WTC11 (cell line): Measurements from ENCODE around the gene UBR4. TPM values are rescaled to one million over a fixed set of nuclear protein-coding genes. Genes with fewer than 3 reads are reported as not detected.

Experiments used
- ATAC-seq: fragments of 200-7000 bp; cut with Tn5 transposase; 2 replicates; pipeline ENCODE4 v1.10.0; 2021; ENCODE audit warnings: mild to moderate bottlenecking, moderate library complexity
- CTCF ChIA-PET: fragments of 300-600 bp; sonication (Branson Sonifier 250); formaldehyde crosslinking; loops from one replicate; lab custom pipeline; 2021; ENCODE audit warnings: antibody characterized with exemption; lab: Charles Lee
- POLR2A ChIA-PET: fragments of 350-600 bp; sonication (Branson Sonifier 250); formaldehyde crosslinking; loops from one replicate; lab custom pipeline; 2021; ENCODE audit warnings: antibody characterized with exemption; lab: Charles Lee
- DNase-seq: peaks from one replicate; pipeline ENCODE4 v3.0.0; 2021; ENCODE audit warnings: low spot score
- H3K27ac Mint-ChIP-seq: 2 replicates; pipeline ENCODE4 v1.8.0; 2021; ENCODE audit warnings: mixed read lengths
- H3K27me3 Mint-ChIP-seq: 2 replicates; pipeline ENCODE4 v1.8.0; 2021; ENCODE audit warnings: low read depth, mild to moderate bottlenecking, moderate library complexity, mixed read lengths
- H3K36me3 Mint-ChIP-seq: 2 replicates; pipeline ENCODE4 v1.8.0; 2021; ENCODE audit warnings: mixed read lengths
- H3K4me1 Mint-ChIP-seq: 2 replicates; pipeline ENCODE4 v1.8.0; 2022; ENCODE audit warnings: mixed read lengths
- H3K4me3 Mint-ChIP-seq: 2 replicates; pipeline ENCODE4 v1.8.0; 2021; ENCODE audit warnings: mild to moderate bottlenecking, moderate library complexity, mixed read lengths
- H3K9me3 Mint-ChIP-seq: 2 replicates; pipeline ENCODE4 v1.8.0; 2021; ENCODE audit warnings: mixed read lengths
- ATF1 ChIP-seq: sonication (generic); formaldehyde crosslinking; IDR thresholded peaks from 2 replicates; pipeline ENCODE4 v1.8.1; 2023; ENCODE audit warnings: mild to moderate bottlenecking, moderate library complexity, missing genetic modification reagents
- CBFB ChIP-seq: sonication (generic); formaldehyde crosslinking; IDR thresholded peaks from 2 replicates; pipeline ENCODE4 v1.8.1; 2022; ENCODE audit warnings: mild to moderate bottlenecking, low read depth, missing genetic modification reagents
- CREM ChIP-seq: sonication (generic); formaldehyde crosslinking; IDR thresholded peaks from 2 replicates; pipeline ENCODE4 v1.8.1; 2022; ENCODE audit warnings: mild to moderate bottlenecking, missing genetic modification reagents, moderate library complexity
- ESRRA ChIP-seq: sonication (generic); formaldehyde crosslinking; IDR thresholded peaks from 2 replicates; pipeline ENCODE4 v1.8.1; 2022; ENCODE audit warnings: mild to moderate bottlenecking, missing genetic modification reagents, borderline replicate concordance
- GRHL2 ChIP-seq: fragments of 250-450 bp; sonication (Bioruptor Pico); IDR thresholded peaks from 2 replicates; pipeline ENCODE4 v1.8.0; 2022; ENCODE audit warnings: mild to moderate bottlenecking, moderate library complexity; ENCODE audit not compliant: insufficient replicate concordance, severe bottlenecking
- GTF2I ChIP-seq: fragments of 250-450 bp; sonication (Bioruptor Pico); conservative IDR thresholded peaks from 2 replicates; pipeline ENCODE4 v1.4.0; 2021; ENCODE audit warnings: mild to moderate bottlenecking
- JAZF1 ChIP-seq: fragments of 250-450 bp; sonication (Bioruptor Pico); IDR thresholded peaks from 2 replicates; pipeline ENCODE4 v1.9.0; 2021; ENCODE audit warnings: moderate library complexity, mild to moderate bottlenecking, inconsistent platforms
- MXD4 ChIP-seq: fragments of 250-450 bp; sonication (Bioruptor Pico); IDR thresholded peaks from 2 replicates; pipeline ENCODE4 v1.8.0; 2021; ENCODE audit warnings: mild to moderate bottlenecking, moderate library complexity, borderline replicate concordance
- MYBL2 ChIP-seq: sonication (generic); formaldehyde crosslinking; IDR thresholded peaks from 2 replicates; pipeline ENCODE4 v1.8.1; 2023; ENCODE audit warnings: mild to moderate bottlenecking, moderate library complexity, missing genetic modification reagents
- NFE2L1 ChIP-seq: sonication (generic); formaldehyde crosslinking; IDR thresholded peaks from 2 replicates; pipeline ENCODE4 v1.8.1; 2023; ENCODE audit warnings: missing genetic modification reagents
- RELA ChIP-seq: sonication (generic); formaldehyde crosslinking; IDR thresholded peaks from 2 replicates; pipeline ENCODE4 v1.8.1; 2022; ENCODE audit warnings: missing genetic modification reagents, mild to moderate bottlenecking, borderline replicate concordance
- TCF7 ChIP-seq: sonication (generic); formaldehyde crosslinking; IDR thresholded peaks from 2 replicates; pipeline ENCODE4 v1.8.0; 2022; ENCODE audit warnings: mild to moderate bottlenecking, low read depth, missing genetic modification reagents, moderate library complexity
- ZNF396 ChIP-seq: fragments of 250-450 bp; sonication (Bioruptor Pico); IDR thresholded peaks from 2 replicates; pipeline ENCODE4 v1.8.0; 2021; ENCODE audit warnings: mild to moderate bottlenecking, moderate library complexity, borderline replicate concordance
- ZNF416 ChIP-seq: fragments of 250-450 bp; sonication (Bioruptor Pico); IDR thresholded peaks from 2 replicates; pipeline ENCODE4 v1.9.0; 2021; ENCODE audit warnings: mild to moderate bottlenecking, inconsistent platforms
- total RNA-seq: library from RNA; stranded (reverse); gene quantifications from 3 replicates; pipeline ENCODE4 v1.2.3, GENCODE V29; 2021
- TF ChIP-seq, protein P1 (sequence below): fragments of 250-450 bp; sonication (Bioruptor Pico); IDR thresholded peaks from 2 replicates; pipeline ENCODE4 v2.1.2; 2022; ENCODE audit warnings: mild to moderate bottlenecking, moderate library complexity
- TF ChIP-seq, protein P2 (sequence below): fragments of 250-450 bp; sonication (Bioruptor Pico); conservative IDR thresholded peaks from 2 replicates; pipeline ENCODE4 v1.9.0; 2021; ENCODE audit warnings: mild to moderate bottlenecking
- TF ChIP-seq, protein P3 (sequence below): fragments of 250-450 bp; sonication (Bioruptor Pico); IDR thresholded peaks from 2 replicates; pipeline ENCODE4 v1.9.0; 2021; ENCODE audit warnings: moderate library complexity, mild to moderate bottlenecking, inconsistent platforms, borderline replicate concordance
- TF ChIP-seq, protein P4 (sequence below): sonication (generic); formaldehyde crosslinking; IDR thresholded peaks from 2 replicates; pipeline ENCODE4 v1.8.1; 2023; ENCODE audit warnings: mild to moderate bottlenecking, missing genetic modification reagents, borderline replicate concordance
- TF ChIP-seq, protein P5 (sequence below): sonication (generic); formaldehyde crosslinking; IDR thresholded peaks from 2 replicates; pipeline ENCODE4 v1.8.1; 2023; ENCODE audit warnings: mild to moderate bottlenecking, missing genetic modification reagents, moderate library complexity
- TF ChIP-seq, protein P6 (sequence below): sonication (generic); formaldehyde crosslinking; IDR thresholded peaks from 2 replicates; pipeline ENCODE4 v1.8.1; 2023; ENCODE audit warnings: mild to moderate bottlenecking, missing genetic modification reagents, moderate library complexity

UBR4 gene
- total RNA-seq, 1 experiment from 2014 or later: 179 TPM

DNA sequence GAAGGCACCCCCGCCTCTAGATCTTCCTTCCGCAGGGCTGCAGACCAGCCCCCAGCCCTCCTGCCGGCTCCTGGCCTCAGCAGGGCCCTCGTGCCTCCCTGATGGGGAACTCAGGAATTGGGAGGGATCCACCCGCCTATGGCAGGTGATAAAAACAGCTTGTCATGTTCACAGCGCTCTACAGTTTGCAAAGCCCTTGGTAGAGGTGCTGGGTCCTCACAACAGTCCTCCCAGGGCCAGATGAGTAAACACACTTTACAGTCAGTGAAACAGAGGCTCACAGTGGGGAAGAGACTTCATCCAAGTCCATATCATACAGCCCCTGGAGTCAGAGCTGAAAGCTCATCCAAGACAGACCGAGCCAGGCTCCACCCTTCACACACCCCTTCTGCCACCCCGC is 156.6 kb downstream of the UBR4 start:
- H3K4me3 Mint-ChIP-seq: no peak overlapping the region
- ChIA-PET POLR2A (interaction anchor here (1.2 kb wide), 1 partner anchor 97 kb away, joined by 3 read pairs; the partner anchor contains the start of gene IFFO2), CTCF (interaction anchor here (0.6 to 3.2 kb wide), 7 partner anchors 10 to 169 kb away, joined by 3 to 24 read pairs (median 6); no protein-coding TSS in a partner anchor)
- no peaks in the 10 kb centered on the region for H3K9me3 Mint-ChIP-seq
- ATAC-seq (no peak), DNase-seq (no peak)
- no peak overlapping the region for H3K27ac Mint-ChIP-seq
- H3K36me3 Mint-ChIP-seq: no peaks in the 10 kb centered on the region
- H3K4me1 Mint-ChIP-seq: 0 out of 2 replicates have a peak, but pooled peaks cover 12% of the 10 kb centered on the region
- no peaks in the 10 kb centered on the region for H3K27me3 Mint-ChIP-seq
- TF ChIP-seq GRHL2 (CRISPR knock-in tag): no peak
- TF ChIP-seq GTF2I (CRISPR knock-in tag): no peak
- no peak for TF ChIP-seq TCF7
- TF ChIP-seq RELA (CRISPR knock-in tag): no peak
- no peak for TF ChIP-seq CBFB (CRISPR knock-in tag)
- TF ChIP-seq JAZF1: no peak
- TF ChIP-seq ATF1 (CRISPR knock-in tag): no peak
- TF ChIP-seq NFE2L1 (CRISPR knock-in tag): no peak
- no peak for TF ChIP-seq ZNF396
- TF ChIP-seq, protein P1, sequence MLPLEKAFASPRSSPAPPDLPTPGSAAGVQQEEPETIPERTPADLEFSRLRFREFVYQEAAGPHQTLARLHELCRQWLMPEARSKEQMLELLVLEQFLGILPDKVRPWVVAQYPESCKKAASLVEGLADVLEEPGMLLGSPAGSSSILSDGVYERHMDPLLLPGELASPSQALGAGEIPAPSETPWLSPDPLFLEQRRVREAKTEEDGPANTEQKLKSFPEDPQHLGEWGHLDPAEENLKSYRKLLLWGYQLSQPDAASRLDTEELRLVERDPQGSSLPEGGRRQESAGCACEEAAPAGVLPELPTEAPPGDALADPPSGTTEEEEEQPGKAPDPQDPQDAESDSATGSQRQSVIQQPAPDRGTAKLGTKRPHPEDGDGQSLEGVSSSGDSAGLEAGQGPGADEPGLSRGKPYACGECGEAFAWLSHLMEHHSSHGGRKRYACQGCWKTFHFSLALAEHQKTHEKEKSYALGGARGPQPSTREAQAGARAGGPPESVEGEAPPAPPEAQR (CRISPR knock-in tag): no peak
- TF ChIP-seq MYBL2 (CRISPR knock-in tag): no peak
- TF ChIP-seq, protein P2, sequence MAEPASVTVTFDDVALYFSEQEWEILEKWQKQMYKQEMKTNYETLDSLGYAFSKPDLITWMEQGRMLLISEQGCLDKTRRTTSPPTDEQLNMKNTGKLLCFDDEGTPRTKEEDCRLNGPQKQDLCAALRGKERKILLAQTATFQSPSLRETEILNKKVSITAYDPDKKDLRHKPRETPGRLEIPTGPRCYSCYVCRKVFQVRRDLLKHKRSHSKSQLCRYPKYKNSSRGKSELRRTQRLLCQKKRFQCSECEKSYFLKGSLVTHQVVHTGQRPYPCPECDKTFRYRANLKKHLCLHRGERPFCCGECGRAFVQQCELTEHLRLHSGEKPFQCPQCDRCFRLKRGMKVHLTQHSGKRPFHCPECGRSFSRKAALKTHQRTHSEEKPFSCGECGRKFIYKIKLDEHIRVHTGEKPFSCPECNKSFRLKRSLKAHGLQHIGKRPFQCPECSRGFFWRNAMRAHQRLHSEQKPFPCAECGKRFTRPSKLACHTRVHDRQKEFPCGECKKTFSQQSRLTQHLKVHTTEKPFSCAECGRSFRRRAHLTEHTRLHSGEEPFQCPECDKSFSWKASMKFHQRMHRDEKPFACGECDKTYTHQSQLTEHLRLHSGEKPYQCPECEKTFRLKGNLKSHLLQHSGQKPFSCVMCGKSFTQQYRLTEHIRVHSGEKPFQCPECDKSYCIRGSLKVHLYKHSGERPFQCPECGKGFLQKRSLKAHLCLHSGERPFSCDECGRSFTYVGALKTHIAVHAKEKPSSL: no peak
- TF ChIP-seq MXD4: no peak
- TF ChIP-seq ESRRA: no peak
- TF ChIP-seq ZNF416 (CRISPR knock-in tag): no peak
- TF ChIP-seq, protein P3, sequence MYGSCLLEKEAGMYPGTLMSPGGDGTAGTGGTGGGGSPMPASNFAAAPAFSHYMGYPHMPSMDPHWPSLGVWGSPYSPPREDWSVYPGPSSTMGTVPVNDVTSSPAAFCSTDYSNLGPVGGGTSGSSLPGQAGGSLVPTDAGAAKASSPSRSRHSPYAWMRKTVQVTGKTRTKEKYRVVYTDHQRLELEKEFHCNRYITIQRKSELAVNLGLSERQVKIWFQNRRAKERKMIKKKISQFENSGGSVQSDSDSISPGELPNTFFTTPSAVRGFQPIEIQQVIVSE (CRISPR knock-in tag): no peak
- TF ChIP-seq, protein P4, sequence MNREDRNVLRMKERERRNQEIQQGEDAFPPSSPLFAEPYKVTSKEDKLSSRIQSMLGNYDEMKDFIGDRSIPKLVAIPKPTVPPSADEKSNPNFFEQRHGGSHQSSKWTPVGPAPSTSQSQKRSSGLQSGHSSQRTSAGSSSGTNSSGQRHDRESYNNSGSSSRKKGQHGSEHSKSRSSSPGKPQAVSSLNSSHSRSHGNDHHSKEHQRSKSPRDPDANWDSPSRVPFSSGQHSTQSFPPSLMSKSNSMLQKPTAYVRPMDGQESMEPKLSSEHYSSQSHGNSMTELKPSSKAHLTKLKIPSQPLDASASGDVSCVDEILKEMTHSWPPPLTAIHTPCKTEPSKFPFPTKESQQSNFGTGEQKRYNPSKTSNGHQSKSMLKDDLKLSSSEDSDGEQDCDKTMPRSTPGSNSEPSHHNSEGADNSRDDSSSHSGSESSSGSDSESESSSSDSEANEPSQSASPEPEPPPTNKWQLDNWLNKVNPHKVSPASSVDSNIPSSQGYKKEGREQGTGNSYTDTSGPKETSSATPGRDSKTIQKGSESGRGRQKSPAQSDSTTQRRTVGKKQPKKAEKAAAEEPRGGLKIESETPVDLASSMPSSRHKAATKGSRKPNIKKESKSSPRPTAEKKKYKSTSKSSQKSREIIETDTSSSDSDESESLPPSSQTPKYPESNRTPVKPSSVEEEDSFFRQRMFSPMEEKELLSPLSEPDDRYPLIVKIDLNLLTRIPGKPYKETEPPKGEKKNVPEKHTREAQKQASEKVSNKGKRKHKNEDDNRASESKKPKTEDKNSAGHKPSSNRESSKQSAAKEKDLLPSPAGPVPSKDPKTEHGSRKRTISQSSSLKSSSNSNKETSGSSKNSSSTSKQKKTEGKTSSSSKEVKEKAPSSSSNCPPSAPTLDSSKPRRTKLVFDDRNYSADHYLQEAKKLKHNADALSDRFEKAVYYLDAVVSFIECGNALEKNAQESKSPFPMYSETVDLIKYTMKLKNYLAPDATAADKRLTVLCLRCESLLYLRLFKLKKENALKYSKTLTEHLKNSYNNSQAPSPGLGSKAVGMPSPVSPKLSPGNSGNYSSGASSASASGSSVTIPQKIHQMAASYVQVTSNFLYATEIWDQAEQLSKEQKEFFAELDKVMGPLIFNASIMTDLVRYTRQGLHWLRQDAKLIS: no peak
- TF ChIP-seq, protein P5, sequence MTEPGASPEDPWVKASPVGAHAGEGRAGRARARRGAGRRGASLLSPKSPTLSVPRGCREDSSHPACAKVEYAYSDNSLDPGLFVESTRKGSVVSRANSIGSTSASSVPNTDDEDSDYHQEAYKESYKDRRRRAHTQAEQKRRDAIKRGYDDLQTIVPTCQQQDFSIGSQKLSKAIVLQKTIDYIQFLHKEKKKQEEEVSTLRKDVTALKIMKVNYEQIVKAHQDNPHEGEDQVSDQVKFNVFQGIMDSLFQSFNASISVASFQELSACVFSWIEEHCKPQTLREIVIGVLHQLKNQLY: no peak
- no peak for TF ChIP-seq CREM (CRISPR knock-in tag)
- TF ChIP-seq, protein P6, sequence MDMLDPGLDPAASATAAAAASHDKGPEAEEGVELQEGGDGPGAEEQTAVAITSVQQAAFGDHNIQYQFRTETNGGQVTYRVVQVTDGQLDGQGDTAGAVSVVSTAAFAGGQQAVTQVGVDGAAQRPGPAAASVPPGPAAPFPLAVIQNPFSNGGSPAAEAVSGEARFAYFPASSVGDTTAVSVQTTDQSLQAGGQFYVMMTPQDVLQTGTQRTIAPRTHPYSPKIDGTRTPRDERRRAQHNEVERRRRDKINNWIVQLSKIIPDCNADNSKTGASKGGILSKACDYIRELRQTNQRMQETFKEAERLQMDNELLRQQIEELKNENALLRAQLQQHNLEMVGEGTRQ (CRISPR knock-in tag): no peak
